K562 (cell line): ENCODE data around the gene TEX35.

ENCODE experiments used
- CTCF ChIP-seq, 3 experiments: IDR thresholded peaks in 2 of 3; conservative IDR thresholded peaks in 1 of 3; 2 replicates each; pipeline ENCODE4 v1.5.1; 2011 to 2012; ENCODE audit warnings: low read length in 3 of 3, mild to moderate bottlenecking in 3 of 3, control low read depth in 2 of 3, improper control_type of control experiment in 1 of 3, inconsistent platforms in 1 of 3, low read depth in 1 of 3, mixed read lengths in 1 of 3, moderate library complexity in 1 of 3; ENCODE audit not compliant: insufficient read depth in 2 of 3
- ESRRA ChIP-seq: fragments of 450-650 bp; IDR thresholded peaks from 2 replicates; pipeline ENCODE4 v1.6.1; 2014; ENCODE audit warnings: low read depth, mild to moderate bottlenecking, moderate library complexity, borderline replicate concordance
- FOXK1 ChIP-seq: sonication (generic); formaldehyde crosslinking; IDR thresholded peaks from 2 replicates; pipeline ENCODE4 v1.8.0; 2022; ENCODE audit warnings: missing genetic modification reagents, mild to moderate bottlenecking, borderline replicate concordance
- GABPB1 ChIP-seq: sonication (generic); formaldehyde crosslinking; IDR thresholded peaks from 2 replicates; pipeline ENCODE4 v1.8.0; 2022; ENCODE audit warnings: mild to moderate bottlenecking, missing genetic modification reagents
- GTF2E2 ChIP-seq: fragments of 200-800 bp; sonication (Bioruptor generic); IDR thresholded peaks from 2 replicates; pipeline ENCODE4 v1.6.1; 2016; ENCODE audit warnings: missing genetic modification characterization, missing compliant biosample characterization
- HDAC2 ChIP-seq: fragments of 450-650 bp; IDR thresholded peaks from 2 replicates; pipeline ENCODE4 v1.6.1; 2016; ENCODE audit warnings: mild to moderate bottlenecking
- JUN ChIP-seq, 2 experiments: sonication (generic) in 1 of 2; formaldehyde crosslinking in 1 of 2; IDR thresholded peaks; 2 replicates each; pipeline versions ENCODE4 v1.6.1 to v1.8.0; 2012 to 2022; ENCODE audit warnings: borderline replicate concordance in 2 of 2, mild to moderate bottlenecking in 2 of 2, improper control_type of control experiment in 1 of 2, low read depth in 1 of 2, low read length in 1 of 2, missing genetic modification reagents in 1 of 2
- PHF8 ChIP-seq: fragments of 200-600 bp; sonication (generic); IDR thresholded peaks from 2 replicates; pipeline ENCODE4 v1.6.1; 2012; ENCODE audit warnings: mixed run types, mild to moderate bottlenecking, inconsistent platforms, low read length, moderate library complexity, borderline replicate concordance
- POLR2AphosphoS5 ChIP-seq: IDR thresholded peaks from 2 replicates; pipeline ENCODE4 v1.6.1; 2011; ENCODE audit warnings: mild to moderate bottlenecking, low read depth, low read length, moderate library complexity; ENCODE audit not compliant: control insufficient read depth, insufficient read depth
- RFX5 ChIP-seq: IDR thresholded peaks from 2 replicates; pipeline ENCODE4 v1.6.1; 2011; ENCODE audit warnings: low read depth, mild to moderate bottlenecking, improper control_type of control experiment, low read length
- YBX1 ChIP-seq: fragments of 450-650 bp; IDR thresholded peaks from 2 replicates; pipeline ENCODE4 v1.7.1; 2016; ENCODE audit warnings: mild to moderate bottlenecking
- ZNF280B ChIP-seq: fragments of 250-450 bp; sonication (Bioruptor Pico); IDR thresholded peaks from 2 replicates; pipeline ENCODE4 v1.5.1; 2021; ENCODE audit warnings: mild to moderate bottlenecking

DNA sequence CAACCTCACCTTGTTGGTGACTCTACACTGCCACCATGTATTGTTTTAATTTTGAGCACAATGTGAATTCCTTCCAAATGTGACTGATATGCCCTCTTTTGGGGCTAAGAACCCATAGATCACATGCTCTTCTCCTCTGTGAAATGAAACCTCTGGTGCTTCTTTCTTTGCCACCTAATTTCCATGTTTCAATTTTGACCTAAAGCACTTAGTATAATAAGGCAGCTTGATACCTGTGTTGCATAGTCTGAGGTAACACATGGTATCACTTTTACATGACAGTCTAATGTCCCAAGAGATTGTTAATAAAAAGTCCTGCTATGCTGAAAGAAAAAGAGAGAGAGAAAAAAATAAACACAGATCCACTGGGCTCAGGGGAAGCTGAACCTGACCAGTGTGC, 40.4 kb upstream of the TEX35 start:
- TF ChIP-seq YBX1 (no peak), GABPB1 (CRISPR knock-in tag) (no peak), ESRRA (no peak), GTF2E2 (tag) (no peak), RFX5 (no peak), JUN (IDR thresholded peaks at IDR 0.05; ENCODE audit: borderline replicate concordance, low read depth, low read length) (no peak), JUN (CRISPR knock-in tag; IDR thresholded peaks at IDR 0.05; ENCODE audit: borderline replicate concordance) (no peak), POLR2AphosphoS5 (no peak), PHF8 (no peak), FOXK1 (no peak), HDAC2 (no peak), CTCF (IDR thresholded peaks at IDR 0.05 in 2 of 3, conservative IDR thresholded peaks at IDR 0.05 in 1 of 3; ENCODE audit: insufficient read depth in 2 of 3, low read depth in 1 of 3, low read length in 3 of 3) (no peak), ZNF280B (CRISPR knock-in tag) (no peak)
